KG1 (cell line): Measurements from ENCODE around the gene NR1I3.
A peak's percentile ranks its signal among the peaks of the same experiment; 100 is the strongest.
"Not testable (repeated sequence)": the region's sequence is repeated elsewhere in the genome, so short reads cannot be mapped to it uniquely, and the experiment has no call there.

Source experiments
- DNase-seq: peaks from one replicate; lab custom pipeline; 2025; lab: John Stamatoyannopoulos, UW

The NR1I3 gene

DNA sequence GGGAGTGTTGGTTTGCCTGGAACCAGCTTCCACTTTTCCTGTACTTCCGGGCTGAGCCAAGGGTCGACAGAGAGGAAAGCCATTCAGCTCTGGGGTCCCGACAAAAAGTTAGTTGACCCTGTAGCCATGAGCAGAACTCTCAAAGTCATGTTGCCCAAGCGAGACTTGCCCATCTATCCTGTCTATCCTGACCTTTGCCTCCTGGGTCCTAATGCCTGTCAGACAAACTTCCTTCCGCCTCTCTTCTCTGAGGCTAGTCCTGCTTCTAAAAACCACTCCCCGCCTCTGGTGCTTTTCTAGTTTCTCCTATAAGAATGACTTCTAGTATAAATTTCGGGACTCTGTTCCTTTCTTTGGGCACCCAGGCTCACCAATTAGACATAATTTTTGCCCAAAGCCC, 12.8 kb upstream of the NR1I3 start:
- DNase-seq, result no peak

- DNase-seq, result not testable (repeated sequence)
These were observed 12.1 kb upstream of the NR1I3 start for GRCh38 chr1:161250100-161250499.

- no peak for DNase-seq
These were observed 6.9 kb upstream of the NR1I3 start for GRCh38 chr1:161244888-161245287.

DNA sequence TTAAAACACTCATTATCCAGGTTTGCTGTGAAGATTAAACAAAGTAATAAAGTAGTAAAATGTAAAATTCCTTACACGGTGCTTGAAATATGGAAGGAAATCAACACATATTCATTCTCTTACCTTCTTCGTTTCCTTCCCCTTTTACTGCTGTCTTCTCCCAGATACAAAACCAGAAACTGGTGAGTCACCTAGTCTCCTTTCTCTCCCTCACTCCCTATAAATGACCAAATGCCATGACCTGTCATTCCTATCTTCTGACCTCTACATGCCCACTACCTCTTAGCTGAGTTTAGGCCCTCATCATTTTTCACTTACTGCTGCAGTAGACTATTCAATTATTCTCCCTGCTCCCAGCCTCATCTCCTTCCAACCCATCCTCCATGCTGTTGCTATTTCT, 4.3 kb upstream of the NR1I3 start:
- DNase-seq, result no peak

DNA sequence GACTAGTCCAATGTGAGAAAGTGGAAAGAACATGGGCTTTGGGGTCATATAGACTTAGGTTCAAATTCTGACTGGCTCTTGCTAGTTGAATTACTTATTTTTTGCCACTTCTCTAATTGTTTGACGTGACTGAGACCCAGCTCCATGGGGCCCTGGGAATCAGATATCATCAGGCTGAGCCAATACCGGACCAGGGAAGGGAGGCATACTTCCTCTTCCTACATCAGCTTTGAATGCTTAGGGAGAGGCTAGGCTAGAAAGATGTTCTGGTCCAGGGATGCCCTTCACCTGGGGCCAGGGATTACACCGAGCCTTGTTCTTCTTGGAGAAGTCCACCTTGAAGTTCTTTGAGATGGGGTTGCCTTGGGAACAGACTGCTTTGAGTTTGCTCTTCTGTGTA, 3.7 kb upstream of the NR1I3 start:
- no peak for DNase-seq

DNA sequence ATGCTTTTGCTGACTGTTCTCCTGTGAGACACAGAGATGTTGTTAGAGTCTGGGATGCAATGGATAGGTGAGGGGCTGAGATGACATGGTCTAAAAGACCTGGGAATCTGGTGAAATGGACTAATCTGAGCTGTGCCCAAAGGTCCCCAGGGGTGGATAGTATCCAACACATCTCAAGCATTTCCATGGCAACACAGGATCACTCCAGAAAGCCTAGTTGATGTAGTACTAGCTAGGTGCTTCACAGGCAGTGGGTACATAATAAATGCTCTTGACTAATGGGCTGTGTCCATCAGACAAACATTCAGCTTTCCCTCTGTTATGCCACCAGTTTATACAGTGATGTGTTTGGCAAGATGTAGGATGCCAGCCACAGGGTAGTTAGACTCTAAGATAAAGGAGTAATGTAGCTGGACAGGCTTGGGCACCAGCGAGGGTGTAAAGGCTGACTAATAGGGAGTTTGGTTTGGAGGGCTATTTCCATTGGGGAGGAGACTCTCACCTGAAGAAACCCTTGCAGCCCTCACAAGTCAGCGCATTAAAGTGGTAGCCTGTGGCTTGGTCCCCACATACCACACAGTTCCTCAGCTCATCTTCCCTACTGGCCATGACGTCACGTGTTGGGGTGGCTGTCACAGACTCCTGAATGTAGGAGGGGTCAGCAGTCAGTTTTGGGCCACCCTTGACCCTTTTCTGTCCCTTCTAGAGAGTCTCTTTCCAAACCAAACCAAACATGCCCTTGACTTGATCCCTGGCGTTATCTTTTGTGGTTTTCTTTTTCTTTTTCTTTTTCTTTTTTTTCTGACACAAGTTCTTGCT, 1.8 kb downstream of the NR1I3 start:
- DNase-seq, result no peak

DNA sequence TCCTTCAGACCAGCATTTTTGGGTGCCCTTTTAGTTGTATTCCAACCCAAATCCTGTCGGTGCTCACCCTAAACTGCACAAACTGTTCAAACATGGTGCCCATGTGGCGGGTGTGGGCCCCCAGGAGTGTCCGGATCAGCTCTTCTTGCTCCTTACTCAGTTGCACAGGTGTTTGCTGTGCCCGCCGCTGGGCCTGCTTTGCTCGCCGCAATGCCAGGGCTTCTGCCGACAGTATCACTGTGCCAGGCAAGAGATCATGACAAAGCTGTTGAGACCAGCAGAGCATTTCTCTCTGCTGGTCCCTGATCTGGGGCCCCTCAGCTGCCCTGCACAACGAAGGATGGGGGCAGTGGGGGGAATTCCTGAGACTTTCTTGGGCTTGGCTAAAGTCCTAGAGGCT, 4.9 kb downstream of the NR1I3 start:
- no peak for DNase-seq

GRCh38 chr1:161230762-161231161, 7.2 kb downstream of the NR1I3 start:
- DNase-seq, result no peak

GRCh38 chr1:161229896-161230295, 8.1 kb downstream of the NR1I3 start:
- no peak for DNase-seq

DNA sequence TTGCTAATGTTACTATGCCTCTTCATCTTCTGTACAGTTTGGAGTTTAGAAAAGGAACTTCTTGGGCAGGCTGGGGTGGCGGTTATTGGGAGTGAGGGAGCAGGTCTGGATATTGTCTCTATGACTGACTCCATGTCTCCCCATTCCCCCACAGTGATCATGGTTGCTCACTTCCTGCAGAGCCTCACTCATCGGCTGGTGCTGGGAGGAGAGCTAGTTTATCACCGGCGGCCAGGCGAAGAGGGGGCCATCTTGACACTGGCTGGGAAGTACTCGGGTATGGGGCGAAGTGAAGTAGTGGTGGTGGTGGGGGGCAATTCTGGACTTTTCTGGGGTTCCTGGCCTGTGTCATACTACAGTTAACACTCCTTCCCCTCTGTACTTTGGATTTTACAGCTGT, 10.0 kb downstream of the NR1I3 start:
- no peak for DNase-seq

GRCh38 chr1:161227196-161227871, 10.7 kb downstream of the NR1I3 start:
- DNase-seq, result peak; percentile 86

DNA sequence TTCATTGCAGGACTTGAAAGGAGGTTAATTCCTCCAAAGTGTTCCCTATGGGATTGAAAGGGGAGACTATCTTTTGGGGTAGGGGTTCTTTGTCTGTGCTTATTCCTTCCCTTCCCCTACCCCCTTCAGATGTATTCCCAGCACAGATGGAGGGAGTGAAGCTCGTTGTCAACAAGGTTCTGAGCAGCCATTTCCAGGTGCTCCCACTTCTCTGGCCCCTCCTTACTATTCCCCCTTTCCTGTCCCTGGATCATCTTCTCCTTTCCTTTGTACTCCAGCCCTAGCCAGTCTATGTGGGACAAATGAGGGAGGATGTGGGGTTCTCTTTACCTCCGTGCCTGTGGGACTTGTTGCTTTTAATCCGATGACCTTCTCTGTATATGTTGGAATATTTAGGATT, 11.2 kb downstream of the NR1I3 start:
- DNase-seq, result no peak

DNA sequence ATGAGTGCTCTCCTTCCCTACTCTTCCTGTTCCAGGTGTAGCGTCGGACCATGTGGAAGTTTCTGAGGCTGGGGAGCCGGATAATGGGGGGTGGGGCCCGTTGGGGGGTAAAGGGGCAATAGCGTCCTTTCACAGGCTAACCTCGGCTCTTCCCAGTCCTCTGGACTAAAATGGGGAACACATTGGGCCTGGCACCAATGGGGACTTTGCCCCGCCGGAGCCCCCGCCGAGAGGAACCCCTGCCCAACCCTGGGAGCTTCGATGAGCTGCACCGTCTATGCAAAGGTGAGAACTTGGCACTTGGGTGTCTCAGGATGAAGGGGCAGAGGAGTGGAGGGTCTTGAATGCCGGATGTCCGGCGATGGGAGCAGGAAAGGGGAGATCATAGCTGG, 11.7 kb downstream of the NR1I3 start:
- DNase-seq, result no peak

GRCh38 chr1:161225534-161226319, 12.3 kb downstream of the NR1I3 start, which contains the start of gene TOMM40L:
TSS of gene TOMM40L (plus strand) at chr1:161226060. CDS start at chr1:161226490, 430 bp downstream.
- DNase-seq, result peak; percentile 95

DNA sequence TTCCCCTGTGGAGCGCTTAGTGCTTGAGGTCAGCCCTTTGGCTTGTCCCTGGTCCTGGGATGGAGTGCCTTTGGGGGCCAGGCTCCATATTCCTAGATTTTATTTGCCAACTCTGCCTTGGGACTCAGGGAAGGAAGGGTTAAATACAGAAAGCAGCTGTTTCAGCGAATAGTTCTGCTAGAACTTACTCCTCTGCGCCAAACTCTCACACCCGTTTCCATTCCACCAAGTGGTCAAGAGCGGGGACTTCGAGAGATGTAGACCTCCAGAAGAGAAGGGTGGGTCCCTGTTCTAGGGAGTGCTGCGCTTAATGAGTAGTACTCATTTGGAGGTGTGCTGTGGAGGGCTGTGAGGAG, 12.8 kb downstream of the NR1I3 start:
- no peak for DNase-seq

- not testable (repeated sequence) for DNase-seq
These were observed 13.3 kb downstream of the NR1I3 start for GRCh38 chr1:161224695-161225087.

DNA sequence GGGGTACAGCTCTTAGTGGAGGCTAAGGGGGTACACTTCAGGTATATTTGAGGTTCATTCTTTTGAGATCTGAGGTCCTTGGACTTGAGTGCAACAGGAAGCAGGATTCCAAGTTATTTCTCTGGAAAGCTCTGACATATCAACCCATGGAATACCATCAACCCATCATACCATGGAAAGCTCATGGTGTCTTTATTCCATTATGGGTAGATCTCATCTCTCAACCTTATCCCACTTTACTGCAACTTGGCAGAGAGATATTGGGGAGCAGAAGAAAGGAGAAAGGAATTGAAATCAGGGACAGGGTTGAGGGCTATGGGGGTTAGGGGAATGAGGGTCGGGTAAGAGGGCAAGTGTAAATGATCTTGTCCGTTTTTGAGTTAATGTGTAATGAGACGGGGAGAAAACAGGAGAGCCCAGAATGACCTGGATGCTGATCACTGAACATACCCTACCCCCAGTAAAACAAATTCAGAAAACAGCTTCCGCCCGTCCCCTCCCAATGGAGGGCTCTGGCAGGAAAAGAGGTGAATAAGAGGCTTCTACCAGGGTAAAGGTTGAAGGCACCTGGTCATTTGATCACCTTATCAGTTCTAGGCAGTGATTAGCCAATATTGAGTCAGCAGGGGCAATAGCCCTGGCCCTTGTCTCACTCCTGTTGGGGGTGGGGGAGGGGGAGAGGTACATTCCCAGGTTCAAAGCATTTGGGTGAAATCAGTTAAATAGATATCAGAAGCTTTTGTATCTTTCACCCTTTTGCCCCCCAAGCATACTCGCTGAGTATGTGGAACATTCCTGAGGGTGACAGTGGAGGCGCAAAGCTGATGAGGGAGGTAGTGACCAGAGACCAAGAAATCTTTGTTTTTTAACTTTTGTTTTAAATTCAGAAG, 14.0 kb downstream of the NR1I3 start:
- no peak for DNase-seq

DNA sequence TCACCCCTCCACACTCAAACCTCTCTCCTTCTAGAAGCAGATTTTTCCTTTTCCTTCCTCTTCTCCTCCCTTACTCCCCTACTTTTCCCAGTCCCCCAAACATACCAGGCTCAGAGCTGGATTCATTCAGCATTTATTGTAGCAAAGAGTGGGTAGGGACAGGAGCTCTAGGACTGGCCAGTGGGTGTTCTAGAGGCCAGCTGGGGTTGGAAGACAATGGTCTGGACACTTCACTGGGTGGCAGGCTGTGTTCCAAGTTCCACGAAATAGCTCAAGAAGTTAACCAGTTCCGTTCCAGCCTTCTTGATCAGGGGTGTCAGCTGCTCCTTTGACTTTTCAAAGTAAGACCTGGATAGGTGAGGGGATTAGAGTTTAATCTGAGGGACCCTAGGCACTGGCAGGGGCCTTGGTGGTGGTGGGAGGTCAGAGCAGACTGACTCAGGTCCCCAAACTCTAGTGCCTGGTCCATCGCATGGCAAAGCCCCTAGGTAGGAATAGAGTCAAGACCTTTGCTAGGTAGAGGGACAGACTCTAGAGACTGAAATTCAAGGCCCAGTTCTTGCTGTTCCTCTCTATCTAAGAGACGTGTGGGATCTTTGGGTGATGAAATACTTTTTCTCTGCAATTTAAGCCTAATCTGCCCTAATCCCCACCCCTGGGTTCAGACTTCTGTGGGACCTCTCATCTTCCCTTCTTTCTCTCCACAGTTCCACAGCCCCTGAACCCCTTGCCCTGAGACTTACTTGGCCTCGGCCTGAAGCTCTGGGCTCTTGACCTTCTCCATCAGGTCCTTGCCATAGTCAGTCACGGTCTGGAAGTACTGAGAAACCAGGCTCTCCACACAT, 15.6 kb downstream of the NR1I3 start:
- no peak for DNase-seq

DNA sequence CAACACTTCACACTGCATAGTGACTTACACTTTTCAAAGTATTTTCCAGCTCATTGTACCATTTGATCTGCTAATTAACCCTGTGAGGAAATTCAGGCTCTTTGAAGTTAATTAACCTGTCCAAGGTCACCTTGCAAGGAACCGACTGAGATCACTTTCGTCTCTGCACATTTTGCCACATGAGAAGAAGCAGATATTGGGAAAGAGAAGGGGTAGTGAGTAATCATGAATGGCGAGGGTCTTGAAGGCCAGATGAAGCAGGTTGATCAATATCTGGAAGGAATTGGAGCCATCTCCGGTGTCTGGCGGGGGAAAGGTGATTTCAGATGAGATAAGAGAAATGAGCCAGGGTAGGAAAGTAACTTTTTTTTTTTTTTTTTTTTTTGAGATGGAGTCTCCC, 18.0 kb downstream of the NR1I3 start:
- DNase-seq, result no peak

GRCh38 chr1:161219078-161219892, 18.7 kb downstream of the NR1I3 start:
- DNase-seq, result no peak
